ENCODE data around the gene RPS8. TPM values are rescaled to one million over a fixed set of nuclear protein-coding genes. Genes with fewer than 3 reads are reported as not detected.

The RPS8 gene
- total and polyA plus RNA-seq, 9 donors: 2,811 to 4,408 (median 3,136) TPM

GRCh38 chr1:44801491-44802305, 26.4 kb downstream of the RPS8 start:
- 41% methylated on average over 9 of the region's 13 CpGs for WGBS (ENCODE audit: insufficient coverage)
- no peak for DNase-seq
- peaks cover 60% of the 10 kb centered on the region for H3K4me1 ChIP-seq (ENCODE audit: control insufficient read depth, insufficient read depth, low read length)

GRCh38 chr1:44802306-44803061, 27.1 kb downstream of the RPS8 start:
- peak overlapping the region; percentile 90 for H3K27ac ChIP-seq (ENCODE audit: low read length)
- no peaks in the 10 kb centered on the region for H3K9me3 ChIP-seq (replicated peaks; ENCODE audit: control insufficient read depth, low read depth, low read length)
- peak; percentile 76 for DNase-seq
- H3K4me1 ChIP-seq (ENCODE audit: control insufficient read depth, insufficient read depth, low read length): peaks cover 68% of the 10 kb centered on the region
- peak overlapping the region; percentile 31 for H3K4me3 ChIP-seq (ENCODE audit: low read length)
- peaks cover 46% of the 10 kb centered on the region for H3K36me3 ChIP-seq (ENCODE audit: control insufficient read depth, insufficient read depth, low read length)
- H3K27me3 ChIP-seq (ENCODE audit: control insufficient read depth, insufficient read depth, low read length): no peaks in the 10 kb centered on the region
- WGBS (ENCODE audit: insufficient coverage): 82% methylated on average over 8 of the region's 13 CpGs

More at GRCh38 chr1:44801491-44802305, 26.4 kb downstream of the RPS8 start:
- Histone ChIP-seq H3K27me3 (ENCODE audit: control insufficient read depth, insufficient read depth, low read length) (no peaks in the 10 kb centered on the region), H3K36me3 (ENCODE audit: control insufficient read depth, insufficient read depth, low read length) (peaks cover 42% of the 10 kb centered on the region), H3K9me3 (replicated peaks; ENCODE audit: control insufficient read depth, low read depth, low read length) (no peaks in the 10 kb centered on the region), H3K4me3 (ENCODE audit: low read length) (peak overlapping the region; percentile 31), H3K27ac (ENCODE audit: low read length) (peak overlapping the region; percentile 90)

GRCh38 chr1:44803062-44803311, 27.6 kb downstream of the RPS8 start:
- Histone ChIP-seq H3K9me3 (replicated peaks; ENCODE audit: control insufficient read depth, low read depth, low read length) (no peaks in the 10 kb centered on the region), H3K27me3 (ENCODE audit: control insufficient read depth, insufficient read depth, low read length) (no peaks in the 10 kb centered on the region), H3K27ac (ENCODE audit: low read length) (peak overlapping the region; percentile 90), H3K4me3 (ENCODE audit: low read length) (no peak overlapping the region), H3K36me3 (ENCODE audit: control insufficient read depth, insufficient read depth, low read length) (peaks cover 46% of the 10 kb centered on the region), H3K4me1 (ENCODE audit: control insufficient read depth, insufficient read depth, low read length) (peaks cover 73% of the 10 kb centered on the region)
- 87% methylated on average over 6 of the region's 9 CpGs for WGBS (ENCODE audit: insufficient coverage)
- DNase-seq: no peak

- no peak for DNase-seq
- Histone ChIP-seq H3K27ac (ENCODE audit: low read length) (peak overlapping the region; percentile 90), H3K27me3 (ENCODE audit: control insufficient read depth, insufficient read depth, low read length) (no peaks in the 10 kb centered on the region), H3K36me3 (ENCODE audit: control insufficient read depth, insufficient read depth, low read length) (peaks cover 46% of the 10 kb centered on the region), H3K4me1 (ENCODE audit: control insufficient read depth, insufficient read depth, low read length) (peaks cover 78% of the 10 kb centered on the region), H3K4me3 (ENCODE audit: low read length) (no peak overlapping the region), H3K9me3 (replicated peaks; ENCODE audit: control insufficient read depth, low read depth, low read length) (no peaks in the 10 kb centered on the region)
- 79% methylated on average over 6 of the region's 13 CpGs for WGBS (ENCODE audit: insufficient coverage)
Measured at GRCh38 chr1:44803312-44804095, 28.2 kb downstream of the RPS8 start.

- H3K4me3 ChIP-seq (ENCODE audit: low read length): no peak overlapping the region
- H3K27ac ChIP-seq (ENCODE audit: low read length): no peak overlapping the region
- 86% methylated on average over 18 of the region's 20 CpGs for WGBS (ENCODE audit: insufficient coverage)
- no peaks in the 10 kb centered on the region for H3K9me3 ChIP-seq (replicated peaks; ENCODE audit: control insufficient read depth, low read depth, low read length)
- H3K27me3 ChIP-seq (ENCODE audit: control insufficient read depth, insufficient read depth, low read length): no peaks in the 10 kb centered on the region
- peaks cover 89% of the 10 kb centered on the region for H3K4me1 ChIP-seq (ENCODE audit: control insufficient read depth, insufficient read depth, low read length)
- peak; percentile 38 for DNase-seq
- peaks cover 46% of the 10 kb centered on the region for H3K36me3 ChIP-seq (ENCODE audit: control insufficient read depth, insufficient read depth, low read length)
Measured at GRCh38 chr1:44805311-44806024, 30.1 kb downstream of the RPS8 start.

GRCh38 chr1:44806025-44806703, 30.8 kb downstream of the RPS8 start:
- Histone ChIP-seq H3K4me1 (ENCODE audit: control insufficient read depth, insufficient read depth, low read length) (peaks cover 87% of the 10 kb centered on the region), H3K4me3 (ENCODE audit: low read length) (no peak overlapping the region)
- peak; percentile 16 for DNase-seq

GRCh38 chr1:44806704-44807363, 31.5 kb downstream of the RPS8 start, which contains the start of gene DYNLT4:
DYNLT4 (minus strand) TSS chr1:44807351; CDS start chr1:44806668, 683 bp downstream.
- peak within 1 kb of the TSS; percentile 32 for H3K4me3 ChIP-seq (ENCODE audit: low read length)
- H3K4me1 ChIP-seq (ENCODE audit: control insufficient read depth, insufficient read depth, low read length): peaks cover 85% of the 10 kb centered on the region
- H3K27ac ChIP-seq (ENCODE audit: low read length): peak within 1 kb of the TSS; percentile 99
- H3K27me3 ChIP-seq (ENCODE audit: control insufficient read depth, insufficient read depth, low read length): no peaks in the 10 kb centered on the region
- 40% methylated on average over 2 of the region's 7 CpGs for WGBS (ENCODE audit: insufficient coverage)
- H3K9me3 ChIP-seq (replicated peaks; ENCODE audit: control insufficient read depth, low read depth, low read length): no peaks in the 10 kb centered on the region
- peak; percentile 52 for DNase-seq
- H3K36me3 ChIP-seq (ENCODE audit: control insufficient read depth, insufficient read depth, low read length): peaks cover 46% of the 10 kb centered on the region

More at GRCh38 chr1:44806025-44806703, 30.8 kb downstream of the RPS8 start:
- peaks cover 46% of the 10 kb centered on the region for H3K36me3 ChIP-seq (ENCODE audit: control insufficient read depth, insufficient read depth, low read length)
- H3K27ac ChIP-seq (ENCODE audit: low read length): peak overlapping the region; percentile 99
- WGBS (ENCODE audit: insufficient coverage): 89% methylated on average over 62 of the region's 70 CpGs
- H3K27me3 ChIP-seq (ENCODE audit: control insufficient read depth, insufficient read depth, low read length): no peaks in the 10 kb centered on the region
- no peaks in the 10 kb centered on the region for H3K9me3 ChIP-seq (replicated peaks; ENCODE audit: control insufficient read depth, low read depth, low read length)

GRCh38 chr1:44807364-44808062, 32.2 kb downstream of the RPS8 start:
- Histone ChIP-seq H3K27ac (ENCODE audit: low read length) (peak overlapping the region; percentile 99), H3K36me3 (ENCODE audit: control insufficient read depth, insufficient read depth, low read length) (peaks cover 46% of the 10 kb centered on the region), H3K27me3 (ENCODE audit: control insufficient read depth, insufficient read depth, low read length) (no peaks in the 10 kb centered on the region), H3K9me3 (replicated peaks; ENCODE audit: control insufficient read depth, low read depth, low read length) (no peaks in the 10 kb centered on the region), H3K4me1 (ENCODE audit: control insufficient read depth, insufficient read depth, low read length) (peaks cover 84% of the 10 kb centered on the region), H3K4me3 (ENCODE audit: low read length) (no peak overlapping the region)
- peak; percentile 99 for DNase-seq
- WGBS (ENCODE audit: insufficient coverage): 6% methylated on average over 12 of the region's 16 CpGs

Data from muscle of leg (tissue), 11 donors.